ENCODE data around the gene NOXRED1.
A peak's percentile ranks its signal among the peaks of the same experiment; 100 is the strongest.

The NOXRED1 gene

DNA sequence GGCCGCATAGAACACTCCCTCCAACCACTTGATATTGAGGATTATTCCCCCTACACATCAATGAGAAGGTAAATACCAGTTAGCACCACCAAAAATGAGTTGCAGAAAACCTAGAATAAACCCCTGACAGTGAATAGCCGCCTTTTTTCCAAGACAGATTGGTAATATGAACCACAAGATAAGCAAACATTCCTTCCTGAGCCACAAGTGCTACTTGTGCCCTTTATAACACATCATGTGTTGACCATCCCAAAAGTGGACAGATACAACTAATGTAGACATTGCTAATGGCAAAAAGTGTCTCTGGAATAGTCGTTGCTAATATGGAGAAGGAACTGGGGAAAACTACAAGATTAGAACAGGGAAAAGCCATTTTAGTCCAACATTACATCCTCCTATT, 17.2 kb downstream of the NOXRED1 start:
- TF ChIP-seq, protein P1, sequence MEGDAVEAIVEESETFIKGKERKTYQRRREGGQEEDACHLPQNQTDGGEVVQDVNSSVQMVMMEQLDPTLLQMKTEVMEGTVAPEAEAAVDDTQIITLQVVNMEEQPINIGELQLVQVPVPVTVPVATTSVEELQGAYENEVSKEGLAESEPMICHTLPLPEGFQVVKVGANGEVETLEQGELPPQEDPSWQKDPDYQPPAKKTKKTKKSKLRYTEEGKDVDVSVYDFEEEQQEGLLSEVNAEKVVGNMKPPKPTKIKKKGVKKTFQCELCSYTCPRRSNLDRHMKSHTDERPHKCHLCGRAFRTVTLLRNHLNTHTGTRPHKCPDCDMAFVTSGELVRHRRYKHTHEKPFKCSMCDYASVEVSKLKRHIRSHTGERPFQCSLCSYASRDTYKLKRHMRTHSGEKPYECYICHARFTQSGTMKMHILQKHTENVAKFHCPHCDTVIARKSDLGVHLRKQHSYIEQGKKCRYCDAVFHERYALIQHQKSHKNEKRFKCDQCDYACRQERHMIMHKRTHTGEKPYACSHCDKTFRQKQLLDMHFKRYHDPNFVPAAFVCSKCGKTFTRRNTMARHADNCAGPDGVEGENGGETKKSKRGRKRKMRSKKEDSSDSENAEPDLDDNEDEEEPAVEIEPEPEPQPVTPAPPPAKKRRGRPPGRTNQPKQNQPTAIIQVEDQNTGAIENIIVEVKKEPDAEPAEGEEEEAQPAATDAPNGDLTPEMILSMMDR (IDR thresholded peaks at IDR 0.05; ENCODE audit: insufficient read depth, low read length, missing control alignments), result no peak
- ChIA-PET CTCF (interaction anchor here (1.0 kb wide), 1 partner anchor 107 kb away, joined by 3 read pairs; no protein-coding TSS in a partner anchor), POLR2A (no interaction called here)
- no peak overlapping the region for H3K4me3 ChIP-seq (ENCODE audit: low read depth, low read length)
- no peak for DNase-seq (ENCODE audit: low read depth, low spot score)

DNA sequence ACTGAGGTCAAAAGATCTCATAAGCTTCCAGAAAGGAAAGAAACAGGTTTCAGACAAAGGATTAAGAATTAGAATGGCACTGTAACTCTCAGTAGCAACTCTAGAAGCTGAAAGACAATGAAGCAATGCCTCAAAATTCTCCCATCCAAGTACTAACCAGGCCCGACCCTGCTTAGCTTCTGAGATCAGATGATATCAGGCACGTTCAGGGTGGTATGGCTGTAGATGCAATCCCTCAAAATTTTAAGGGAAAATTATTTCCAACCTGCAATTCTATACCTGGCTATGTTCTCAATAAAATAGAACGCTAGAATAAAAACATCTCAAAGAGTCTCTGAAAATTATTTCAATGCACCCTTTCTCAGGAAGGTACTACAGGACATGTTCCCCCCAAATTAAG, 19.6 kb downstream of the NOXRED1 start:
- H3K4me3 ChIP-seq (ENCODE audit: low read depth, low read length), result no peak overlapping the region
- CTCF ChIA-PET, result no interaction called here
- DNase-seq (ENCODE audit: low read depth, low spot score), result no peak
- POLR2A ChIA-PET, result no interaction called here
- TF ChIP-seq, protein P1 (IDR thresholded peaks at IDR 0.05; ENCODE audit: insufficient read depth, low read length, missing control alignments), result no peak

- no peak for DNase-seq (ENCODE audit: low read depth, low spot score)
- ChIA-PET CTCF (no interaction called here), POLR2A (no interaction called here)
- TF ChIP-seq, protein P1 (IDR thresholded peaks at IDR 0.05; ENCODE audit: insufficient read depth, low read length, missing control alignments), result no peak
- no peak overlapping the region for H3K4me3 ChIP-seq (ENCODE audit: low read depth, low read length)
Measured at GRCh38 chr14:77400216-77400615, 23.1 kb downstream of the NOXRED1 start.

DNA sequence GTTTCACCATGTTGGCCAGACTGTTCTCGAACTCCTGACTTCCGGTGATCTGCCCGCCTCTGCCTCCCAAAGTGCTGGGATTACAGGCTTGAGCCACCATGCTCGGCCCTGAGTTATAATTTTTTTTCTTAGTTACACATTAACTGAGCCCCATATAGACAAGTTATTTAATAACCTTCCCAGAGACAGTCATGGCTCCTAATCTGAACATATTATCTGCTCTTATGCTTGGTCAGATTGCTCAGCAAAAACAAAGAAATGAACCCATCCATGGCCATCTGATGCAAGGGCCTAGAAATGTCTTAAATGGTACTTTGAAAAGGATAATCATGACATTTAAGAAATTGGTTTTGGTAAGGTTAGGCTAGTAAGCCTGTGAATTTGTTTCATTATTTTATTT, 33.1 kb downstream of the NOXRED1 start:
- DNase-seq (ENCODE audit: low read depth, low spot score), result no peak
- TF ChIP-seq, protein P1 (IDR thresholded peaks at IDR 0.05; ENCODE audit: insufficient read depth, low read length, missing control alignments), result no peak
- no peak overlapping the region for H3K4me3 ChIP-seq (ENCODE audit: low read depth, low read length)
- ChIA-PET POLR2A (no interaction called here), CTCF (no interaction called here)

GRCh38 chr14:77378701-77379100, 44.6 kb downstream of the NOXRED1 start:
- DNase-seq (ENCODE audit: low read depth, low spot score), result no peak
- CTCF ChIA-PET, result no interaction called here
- TF ChIP-seq, protein P1 (IDR thresholded peaks at IDR 0.05; ENCODE audit: insufficient read depth, low read length, missing control alignments), result no peak
- POLR2A ChIA-PET, result no interaction called here
- H3K4me3 ChIP-seq (ENCODE audit: low read depth, low read length), result no peak overlapping the region

- ChIA-PET CTCF (interaction anchor here (0.9 to 1.6 kb wide), 6 partner anchors 10 to 76 kb away, joined by 3 to 5 read pairs (median 3); no protein-coding TSS in a partner anchor), POLR2A (interaction anchor here (0.6 to 1.0 kb wide), 3 partner anchors 8 to 57 kb away, joined by 4 to 6 read pairs (median 5); partner anchors contain the start of genes GSTZ1 and POMT2)
- H3K4me3 ChIP-seq (ENCODE audit: low read depth, low read length), result peak overlapping the region; percentile 92
- no peak for DNase-seq (ENCODE audit: low read depth, low spot score)
- TF ChIP-seq, protein P1 (IDR thresholded peaks at IDR 0.05; ENCODE audit: insufficient read depth, low read length, missing control alignments), result no peak
Measured at GRCh38 chr14:77377502-77377844, 45.9 kb downstream of the NOXRED1 start.
